Stimulated activated CD8-positive, alpha-beta memory T cell treated with anti-CD3 and anti-CD28 coated beads, Interleukin-7, amount 100 ng/mL, for 24 hours (primary cell): ENCODE results near the gene KCNJ12.

Experiments used
- DNase-seq: peaks from one replicate; pipeline ENCODE4 v3.0.0-alpha.2; 2020; ENCODE audit warnings: low read depth

Gene KCNJ12

GRCh38 chr17:21368545-21369246 is 7.5 kb upstream of the KCNJ12 start:
- no peak for DNase-seq

GRCh38 chr17:21369395-21369794 is 6.8 kb upstream of the KCNJ12 start:
- no peak for DNase-seq

GRCh38 chr17:21370430-21370829 is 5.7 kb upstream of the KCNJ12 start:
- no peak for DNase-seq

- no peak for DNase-seq
Observed at GRCh38 chr17:21371511-21372081, 4.6 kb upstream of the KCNJ12 start.

GRCh38 chr17:21372256-21372954 is 3.8 kb upstream of the KCNJ12 start:
- no peak for DNase-seq

- no peak for DNase-seq
Observed at GRCh38 chr17:21373036-21373435, 3.1 kb upstream of the KCNJ12 start.

- DNase-seq = no peak
Observed at GRCh38 chr17:21373696-21374440, 2.3 kb upstream of the KCNJ12 start.

- DNase-seq = no peak
Observed at GRCh38 chr17:21374441-21375161, 1.6 kb upstream of the KCNJ12 start.

- no peak for DNase-seq
Observed at GRCh38 chr17:21375162-21375560, 996 bp upstream of the KCNJ12 start.

- no peak for DNase-seq
Observed at GRCh38 chr17:21375757-21376080, 438 bp upstream of the KCNJ12 start.

GRCh38 chr17:21376759-21377690 is 868 bp downstream of the KCNJ12 start:
- DNase-seq = no peak

- no peak for DNase-seq
Observed at GRCh38 chr17:21377705-21378396, 1.7 kb downstream of the KCNJ12 start.

GRCh38 chr17:21378553-21378952 is 2.4 kb downstream of the KCNJ12 start:
- DNase-seq = no peak

- no peak for DNase-seq
Observed at GRCh38 chr17:21379080-21379711, 3.0 kb downstream of the KCNJ12 start.

GRCh38 chr17:21380659-21381058 is 4.5 kb downstream of the KCNJ12 start:
- no peak for DNase-seq

GRCh38 chr17:21381076-21381706 is 5.0 kb downstream of the KCNJ12 start:
- no peak for DNase-seq

- no peak for DNase-seq
Observed at GRCh38 chr17:21382560-21383495, 6.7 kb downstream of the KCNJ12 start.

- DNase-seq = no peak
Observed at GRCh38 chr17:21385281-21385845, 9.2 kb downstream of the KCNJ12 start.
